ENCODE data around the gene ACOXL.

ACOXL gene

DNA sequence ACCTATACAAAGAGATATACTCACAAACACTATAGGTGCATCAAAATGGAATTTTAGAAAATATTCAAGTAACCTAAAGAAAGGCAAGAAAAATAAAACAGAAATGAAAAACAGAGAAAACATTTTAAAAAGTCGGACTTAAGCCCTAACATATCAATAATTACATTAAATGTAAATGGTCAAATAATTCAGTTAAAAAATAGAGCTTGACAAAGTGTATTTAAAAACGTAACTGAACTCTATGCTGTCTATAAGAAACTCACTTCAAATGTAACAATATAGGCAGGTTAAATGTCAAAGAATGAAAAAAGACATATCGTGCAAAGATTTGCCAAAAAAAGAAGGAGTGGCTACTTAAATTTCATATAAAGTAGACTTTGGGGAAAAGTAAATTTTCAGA lies 163.9 kb downstream of the ACOXL start:
- DNase-seq (ENCODE audit: low read depth) = no peak
- TF ChIP-seq, protein P1, sequence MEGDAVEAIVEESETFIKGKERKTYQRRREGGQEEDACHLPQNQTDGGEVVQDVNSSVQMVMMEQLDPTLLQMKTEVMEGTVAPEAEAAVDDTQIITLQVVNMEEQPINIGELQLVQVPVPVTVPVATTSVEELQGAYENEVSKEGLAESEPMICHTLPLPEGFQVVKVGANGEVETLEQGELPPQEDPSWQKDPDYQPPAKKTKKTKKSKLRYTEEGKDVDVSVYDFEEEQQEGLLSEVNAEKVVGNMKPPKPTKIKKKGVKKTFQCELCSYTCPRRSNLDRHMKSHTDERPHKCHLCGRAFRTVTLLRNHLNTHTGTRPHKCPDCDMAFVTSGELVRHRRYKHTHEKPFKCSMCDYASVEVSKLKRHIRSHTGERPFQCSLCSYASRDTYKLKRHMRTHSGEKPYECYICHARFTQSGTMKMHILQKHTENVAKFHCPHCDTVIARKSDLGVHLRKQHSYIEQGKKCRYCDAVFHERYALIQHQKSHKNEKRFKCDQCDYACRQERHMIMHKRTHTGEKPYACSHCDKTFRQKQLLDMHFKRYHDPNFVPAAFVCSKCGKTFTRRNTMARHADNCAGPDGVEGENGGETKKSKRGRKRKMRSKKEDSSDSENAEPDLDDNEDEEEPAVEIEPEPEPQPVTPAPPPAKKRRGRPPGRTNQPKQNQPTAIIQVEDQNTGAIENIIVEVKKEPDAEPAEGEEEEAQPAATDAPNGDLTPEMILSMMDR (IDR thresholded peaks at IDR 0.05; ENCODE audit: control insufficient read depth, extremely low read depth, insufficient read depth) = no peak
- H3K4me3 ChIP-seq (ENCODE audit: low read depth, low read length) = no peak overlapping the region

DNA sequence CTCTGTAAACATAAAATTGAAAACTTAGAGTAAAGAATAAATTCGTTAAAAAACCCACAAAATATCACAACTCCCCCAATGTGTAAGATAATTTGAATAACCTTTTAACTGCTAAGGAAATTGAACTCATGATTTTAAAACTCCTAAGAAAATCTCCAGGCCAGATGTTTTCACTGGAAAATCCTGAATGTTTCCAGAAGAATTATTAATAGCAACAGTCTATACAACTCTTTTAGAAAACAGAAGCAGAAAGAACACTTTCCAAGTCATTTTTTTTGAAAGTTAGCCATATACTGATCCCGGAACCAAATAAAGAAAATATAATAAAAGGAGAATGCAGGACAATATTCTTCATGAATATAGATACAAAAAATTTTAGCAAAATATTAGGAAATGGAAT lies 165.6 kb downstream of the ACOXL start:
- no peak overlapping the region for H3K4me3 ChIP-seq (ENCODE audit: low read depth, low read length)
- TF ChIP-seq, protein P1 (IDR thresholded peaks at IDR 0.05; ENCODE audit: control insufficient read depth, extremely low read depth, insufficient read depth) = no peak
- DNase-seq (ENCODE audit: low read depth) = no peak

DNA sequence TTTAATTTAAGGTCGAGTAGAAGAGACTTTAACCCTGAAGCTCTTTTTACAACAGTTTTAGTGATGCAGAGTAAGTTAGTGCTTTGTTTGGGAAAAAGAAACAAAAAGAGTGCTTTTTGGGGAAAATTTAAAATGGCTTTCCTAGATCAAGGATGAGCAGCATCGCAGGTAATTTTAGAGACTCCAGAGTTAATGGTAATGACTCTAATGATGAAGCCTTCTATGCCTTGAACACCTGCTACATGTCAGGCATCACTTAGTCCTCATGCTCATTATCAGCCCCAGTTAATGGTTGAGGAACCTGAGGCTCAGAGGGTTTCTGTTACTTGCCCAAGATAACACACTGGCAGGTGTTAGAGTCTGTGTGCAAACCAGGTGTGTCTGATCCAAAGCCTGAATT lies 167.8 kb downstream of the ACOXL start:
- no peak for DNase-seq (ENCODE audit: low read depth)
- TF ChIP-seq, protein P1 (IDR thresholded peaks at IDR 0.05; ENCODE audit: control insufficient read depth, extremely low read depth, insufficient read depth) = no peak

DNA sequence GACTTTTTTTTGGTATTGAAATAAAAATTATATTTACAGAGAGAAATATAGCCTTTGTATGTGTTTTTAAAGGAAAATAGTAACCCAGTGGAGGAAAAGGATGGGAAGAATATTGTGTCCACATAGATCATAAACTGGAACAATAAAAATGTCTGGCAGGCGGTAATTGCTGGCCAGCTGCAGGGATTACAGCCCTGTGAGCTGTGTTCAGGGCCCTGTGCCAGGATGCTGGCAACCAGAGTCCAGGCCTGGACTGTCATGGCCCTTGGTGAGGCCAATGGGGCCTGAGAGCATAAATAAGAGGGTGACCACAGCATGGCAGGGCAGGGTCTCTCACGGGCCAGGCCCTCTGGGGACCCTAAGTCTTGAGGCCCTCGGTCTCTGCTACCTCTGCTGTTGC lies 171.2 kb downstream of the ACOXL start:
- peak; percentile 56 for DNase-seq (ENCODE audit: low read depth)
- TF ChIP-seq, protein P1 (IDR thresholded peaks at IDR 0.05; ENCODE audit: control insufficient read depth, extremely low read depth, insufficient read depth) = no peak
- H3K4me3 ChIP-seq (ENCODE audit: low read depth, low read length) = no peak overlapping the region

More for the DNA sequence above, 167.8 kb downstream of the ACOXL start:
- no peak overlapping the region for H3K4me3 ChIP-seq (ENCODE audit: low read depth, low read length)

DNA sequence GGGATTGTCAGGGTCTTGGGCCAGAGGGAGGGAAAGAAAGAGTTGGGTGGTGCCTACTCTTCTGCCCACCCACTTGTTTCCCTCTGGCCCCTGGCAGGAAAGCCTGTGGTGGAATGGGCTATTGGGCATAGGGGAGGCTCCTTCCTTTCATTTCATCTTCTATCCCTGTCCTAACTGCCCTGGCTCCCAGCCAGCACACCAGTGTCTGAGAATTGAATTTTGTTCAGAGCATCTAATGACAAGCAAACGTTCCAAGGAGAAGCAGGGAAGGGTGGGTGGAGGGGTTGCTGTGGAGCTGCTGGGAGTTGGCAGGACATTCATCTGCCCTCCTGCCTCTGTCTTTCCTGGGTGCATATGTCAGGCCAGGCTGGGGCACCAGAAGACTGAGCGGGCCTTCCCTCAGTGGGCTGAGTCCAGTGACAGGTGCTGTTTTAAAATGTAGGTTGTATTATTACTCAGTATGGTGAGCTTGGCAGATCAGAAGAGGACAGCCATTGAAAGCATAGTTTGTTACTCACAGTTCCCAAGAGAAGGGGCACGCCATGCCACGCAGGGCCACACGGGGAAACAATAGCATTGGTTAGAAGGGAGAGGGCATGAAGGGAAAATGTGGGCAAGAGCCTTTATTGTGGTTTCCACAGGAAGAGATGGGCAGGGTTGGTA lies 171.9 kb downstream of the ACOXL start:
- DNase-seq (ENCODE audit: low read depth) = no peak
- TF ChIP-seq, protein P1 (IDR thresholded peaks at IDR 0.05; ENCODE audit: control insufficient read depth, extremely low read depth, insufficient read depth) = no peak
- no peak overlapping the region for H3K4me3 ChIP-seq (ENCODE audit: low read depth, low read length)

DNA sequence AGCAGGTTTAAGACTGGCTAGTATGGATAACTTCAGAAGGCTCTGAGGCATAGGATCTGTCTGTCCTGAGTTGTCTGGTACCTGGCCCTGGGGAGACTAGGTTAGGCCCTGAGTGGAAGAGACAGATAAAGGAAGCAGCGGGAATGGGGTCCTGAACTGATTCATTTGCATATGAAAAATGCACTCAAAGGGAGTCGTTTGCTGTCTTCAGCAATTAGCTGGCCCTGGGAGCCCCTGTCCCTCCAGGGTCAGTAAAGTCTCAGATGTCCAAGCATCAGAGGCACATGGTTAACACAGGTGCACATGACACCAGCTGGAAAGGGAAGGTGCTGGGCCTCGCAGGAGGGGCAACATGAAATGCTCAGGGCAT lies 172.4 kb downstream of the ACOXL start:
- no peak for DNase-seq (ENCODE audit: low read depth)
- no peak overlapping the region for H3K4me3 ChIP-seq (ENCODE audit: low read depth, low read length)
- TF ChIP-seq, protein P1 (IDR thresholded peaks at IDR 0.05; ENCODE audit: control insufficient read depth, extremely low read depth, insufficient read depth) = no peak

DNA sequence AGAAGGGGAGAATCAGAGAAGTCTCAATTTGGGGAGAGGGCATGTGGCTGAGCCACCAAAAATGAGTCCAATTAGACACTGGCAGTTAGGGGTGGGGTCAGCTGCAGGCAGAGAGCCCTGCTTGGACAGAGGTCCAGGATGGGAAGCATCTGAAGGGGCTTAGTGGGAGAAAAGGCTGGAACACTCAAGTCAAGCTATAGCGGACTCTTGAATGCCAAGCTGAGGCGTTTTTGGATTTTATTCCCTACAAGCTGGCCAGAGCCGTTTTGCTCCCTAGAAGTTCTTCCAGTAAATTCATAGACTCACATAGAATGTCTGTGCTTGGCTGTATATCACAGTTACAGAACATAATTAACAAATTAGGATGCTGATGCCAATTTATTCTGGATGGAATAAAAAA lies 172.8 kb downstream of the ACOXL start:
- TF ChIP-seq, protein P1 (IDR thresholded peaks at IDR 0.05; ENCODE audit: control insufficient read depth, extremely low read depth, insufficient read depth) = no peak
- no peak overlapping the region for H3K4me3 ChIP-seq (ENCODE audit: low read depth, low read length)
- DNase-seq (ENCODE audit: low read depth) = no peak

Measured in LNCaP clone FGC (cell line).